ENCODE data around the gene CXCR6.

Gene CXCR6

GRCh38 chr3:45943207-45943846, at the start of gene CXCR6:
TSS of gene CXCR6 (plus strand) at chr3:45943464. CDS start at chr3:45946482, 3,018 bp downstream.
- no peak for DNase-seq

- DNase-seq, result no peak
These were observed 49.2 kb upstream of the CXCR6 start for GRCh38 chr3:45894015-45894414.

GRCh38 chr3:45895686-45896468, 47.4 kb upstream of the CXCR6 start:
- no peak for DNase-seq

GRCh38 chr3:45896956-45897355, 46.3 kb upstream of the CXCR6 start:
- no peak for DNase-seq

GRCh38 chr3:45904931-45905330, 38.3 kb upstream of the CXCR6 start:
- DNase-seq, result no peak

- no peak for DNase-seq
These were observed 37.5 kb upstream of the CXCR6 start for GRCh38 chr3:45905755-45906154.

GRCh38 chr3:45906681-45907407, 36.4 kb upstream of the CXCR6 start:
- no peak for DNase-seq

- no peak for DNase-seq
These were observed 35.2 kb upstream of the CXCR6 start for GRCh38 chr3:45907769-45908705.

- no peak for DNase-seq
These were observed 34.5 kb upstream of the CXCR6 start for GRCh38 chr3:45908761-45909160.

- no peak for DNase-seq
These were observed 33.7 kb upstream of the CXCR6 start for GRCh38 chr3:45909542-45909941.

GRCh38 chr3:45910892-45911291, 32.4 kb upstream of the CXCR6 start:
- no peak for DNase-seq

- no peak for DNase-seq
These were observed 31.6 kb upstream of the CXCR6 start for GRCh38 chr3:45911511-45912226.

GRCh38 chr3:45912435-45912834, 30.8 kb upstream of the CXCR6 start:
- no peak for DNase-seq

- DNase-seq, result no peak
These were observed 28.8 kb upstream of the CXCR6 start for GRCh38 chr3:45914362-45915058.

- DNase-seq, result no peak
These were observed 28.2 kb upstream of the CXCR6 start for GRCh38 chr3:45915059-45915439.

- no peak for DNase-seq
These were observed 27.6 kb upstream of the CXCR6 start for GRCh38 chr3:45915518-45916231.

- DNase-seq, result no peak
These were observed 25.9 kb upstream of the CXCR6 start for GRCh38 chr3:45917146-45917898.

- DNase-seq, result no peak
These were observed 21.9 kb upstream of the CXCR6 start for GRCh38 chr3:45921158-45922038.

- no peak for DNase-seq
These were observed 21.3 kb upstream of the CXCR6 start for GRCh38 chr3:45922039-45922326.

Data from NCI-H1048 (cell line).